ENCODE results near the gene FLT1.

Gene FLT1

GRCh38 chr13:28448651-28449358 lies 46.1 kb downstream of the FLT1 start:
- no peaks in the 10 kb centered on the region for H3K27me3 ChIP-seq (ENCODE audit: insufficient read depth, low read depth)
- no peak overlapping the region for H3K4me2 ChIP-seq
- H3K79me2 ChIP-seq (ENCODE audit: insufficient read depth, low read depth), result no peaks in the 10 kb centered on the region
- no peak overlapping the region for H3K9ac ChIP-seq
- no peak overlapping the region for H3K27ac ChIP-seq
- H3K36me3 ChIP-seq (ENCODE audit: insufficient read depth), result no peaks in the 10 kb centered on the region
- no peak overlapping the region for H2AFZ ChIP-seq (ENCODE audit: low read depth)
- H3K4me1 ChIP-seq (ENCODE audit: low read depth, poor library complexity, severe bottlenecking), result no peaks in the 10 kb centered on the region
- no peak overlapping the region for H3K4me3 ChIP-seq (IDR thresholded peaks at IDR 0.05; ENCODE audit: insufficient read depth, low read depth, low read length)
- no peak for TF ChIP-seq CTCF (conservative IDR thresholded peaks at IDR 0.05; ENCODE audit: low read depth, low read length)
- H4K20me1 ChIP-seq (ENCODE audit: insufficient read depth), result no peaks in the 10 kb centered on the region

DNA sequence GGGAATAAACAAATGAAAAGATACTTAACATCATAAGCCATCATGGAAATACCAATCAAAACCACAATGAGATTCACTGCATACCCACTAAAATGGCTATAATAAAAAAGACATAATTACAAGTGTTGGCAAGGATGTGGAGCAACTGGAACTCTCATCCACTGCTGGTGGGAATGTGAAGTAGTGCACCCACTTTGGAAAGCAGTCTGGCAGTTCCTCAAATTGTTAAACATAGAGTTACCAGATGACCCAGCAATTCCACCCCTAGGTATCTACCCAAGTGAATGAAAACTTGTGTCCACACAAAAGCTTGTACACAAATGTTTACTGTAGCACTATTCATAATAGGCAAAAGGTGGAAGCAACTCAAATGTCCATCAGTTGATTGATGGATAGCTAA lies 46.9 kb downstream of the FLT1 start:
- Histone ChIP-seq H3K27ac (no peak overlapping the region), H3K4me3 (IDR thresholded peaks at IDR 0.05; ENCODE audit: insufficient read depth, low read depth, low read length) (no peak overlapping the region), H3K36me3 (ENCODE audit: insufficient read depth) (no peaks in the 10 kb centered on the region), H3K79me2 (ENCODE audit: insufficient read depth, low read depth) (no peaks in the 10 kb centered on the region), H3K9ac (no peak overlapping the region), H2AFZ (ENCODE audit: low read depth) (no peak overlapping the region), H3K27me3 (ENCODE audit: insufficient read depth, low read depth) (no peaks in the 10 kb centered on the region), H3K4me2 (no peak overlapping the region), H3K4me1 (ENCODE audit: low read depth, poor library complexity, severe bottlenecking) (no peaks in the 10 kb centered on the region), H4K20me1 (ENCODE audit: insufficient read depth) (no peaks in the 10 kb centered on the region)
- TF ChIP-seq CTCF (conservative IDR thresholded peaks at IDR 0.05; ENCODE audit: low read depth, low read length), result no peak

- TF ChIP-seq CTCF (conservative IDR thresholded peaks at IDR 0.05; ENCODE audit: low read depth, low read length), result no peak
- Histone ChIP-seq H3K79me2 (ENCODE audit: insufficient read depth, low read depth) (no peaks in the 10 kb centered on the region), H3K4me3 (IDR thresholded peaks at IDR 0.05; ENCODE audit: insufficient read depth, low read depth, low read length) (no peak overlapping the region), H3K4me1 (ENCODE audit: low read depth, poor library complexity, severe bottlenecking) (no peaks in the 10 kb centered on the region), H3K4me2 (no peak overlapping the region), H2AFZ (ENCODE audit: low read depth) (no peak overlapping the region), H4K20me1 (ENCODE audit: insufficient read depth) (no peaks in the 10 kb centered on the region), H3K36me3 (ENCODE audit: insufficient read depth) (no peaks in the 10 kb centered on the region), H3K9ac (no peak overlapping the region), H3K27me3 (ENCODE audit: insufficient read depth, low read depth) (no peaks in the 10 kb centered on the region), H3K27ac (no peak overlapping the region)
These were observed 47.7 kb downstream of the FLT1 start for GRCh38 chr13:28447206-28447605.

GRCh38 chr13:28442839-28443238 lies 52.1 kb downstream of the FLT1 start:
- Histone ChIP-seq H3K79me2 (ENCODE audit: insufficient read depth, low read depth) (no peaks in the 10 kb centered on the region), H3K4me2 (no peak overlapping the region), H3K9ac (no peak overlapping the region), H3K27me3 (ENCODE audit: insufficient read depth, low read depth) (no peaks in the 10 kb centered on the region), H3K27ac (no peak overlapping the region), H3K4me1 (ENCODE audit: low read depth, poor library complexity, severe bottlenecking) (no peaks in the 10 kb centered on the region), H4K20me1 (ENCODE audit: insufficient read depth) (no peaks in the 10 kb centered on the region), H3K36me3 (ENCODE audit: insufficient read depth) (no peaks in the 10 kb centered on the region), H2AFZ (ENCODE audit: low read depth) (no peak overlapping the region), H3K4me3 (IDR thresholded peaks at IDR 0.05; ENCODE audit: insufficient read depth, low read depth, low read length) (no peak overlapping the region)
- no peak for TF ChIP-seq CTCF (conservative IDR thresholded peaks at IDR 0.05; ENCODE audit: low read depth, low read length)
